AG04449 (cell line): ENCODE measurements around the gene BANP.
"Not testable (repeated sequence)": the region's sequence is repeated elsewhere in the genome, so short reads cannot be mapped to it uniquely, and the experiment has no call there.

ENCODE experiments used
- CTCF ChIA-PET: fragments of 350-600 bp; formaldehyde crosslinking; extraction: SDS; loops from one replicate; lab custom pipeline; 2021; ENCODE audit warnings: antibody characterized with exemption; lab: Yijun Ruan, JAX
- POLR2A ChIA-PET: fragments of 400-600, 350-600 bp; formaldehyde crosslinking; extraction: SDS; loops from one replicate; lab custom pipeline; 2020; ENCODE audit warnings: antibody characterized with exemption, inconsistent platforms; lab: Yijun Ruan, JAX
- DNase-seq: peaks from one replicate; pipeline ENCODE4 v3.0.0-alpha.2; 2010; ENCODE audit warnings: low read depth, low spot score
- H3K4me3 ChIP-seq: 2 replicates; pipeline ENCODE4 v1.5.1; 2011; ENCODE audit warnings: low read depth, mild to moderate bottlenecking, control low read depth, low read length
- TF ChIP-seq, protein P1 (sequence below): IDR thresholded peaks from one replicate; pipeline ENCODE4 v1.5.1; 2011; ENCODE audit warnings: mild to moderate bottlenecking, moderate library complexity, low read length, control low read depth, inconsistent platforms; ENCODE audit not compliant: insufficient read depth; ENCODE audit errors: missing control alignments

Gene BANP

DNA sequence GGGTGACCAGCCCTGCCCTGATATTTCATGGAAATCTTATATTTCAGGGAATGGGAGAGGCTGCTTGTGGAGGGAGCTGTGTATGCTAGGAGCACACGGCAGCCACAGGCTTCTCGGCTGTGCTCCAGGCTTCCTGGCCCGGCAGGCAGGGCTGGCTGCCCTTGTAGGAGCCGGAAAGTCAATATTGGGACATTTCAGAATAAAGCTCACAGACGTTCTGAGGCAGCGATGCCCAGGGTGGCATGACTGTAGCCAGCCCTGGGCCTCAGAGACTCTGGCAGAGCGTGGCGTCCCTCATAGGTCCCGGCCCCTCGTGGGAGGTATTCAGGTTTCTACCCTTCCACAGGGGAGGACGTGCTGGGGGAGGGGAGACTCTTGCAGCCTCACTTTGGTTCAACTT lies 65.7 kb downstream of the BANP start:
- H3K4me3 ChIP-seq, result no peak overlapping the region
- POLR2A ChIA-PET, result no interaction called here
- TF ChIP-seq, protein P1, sequence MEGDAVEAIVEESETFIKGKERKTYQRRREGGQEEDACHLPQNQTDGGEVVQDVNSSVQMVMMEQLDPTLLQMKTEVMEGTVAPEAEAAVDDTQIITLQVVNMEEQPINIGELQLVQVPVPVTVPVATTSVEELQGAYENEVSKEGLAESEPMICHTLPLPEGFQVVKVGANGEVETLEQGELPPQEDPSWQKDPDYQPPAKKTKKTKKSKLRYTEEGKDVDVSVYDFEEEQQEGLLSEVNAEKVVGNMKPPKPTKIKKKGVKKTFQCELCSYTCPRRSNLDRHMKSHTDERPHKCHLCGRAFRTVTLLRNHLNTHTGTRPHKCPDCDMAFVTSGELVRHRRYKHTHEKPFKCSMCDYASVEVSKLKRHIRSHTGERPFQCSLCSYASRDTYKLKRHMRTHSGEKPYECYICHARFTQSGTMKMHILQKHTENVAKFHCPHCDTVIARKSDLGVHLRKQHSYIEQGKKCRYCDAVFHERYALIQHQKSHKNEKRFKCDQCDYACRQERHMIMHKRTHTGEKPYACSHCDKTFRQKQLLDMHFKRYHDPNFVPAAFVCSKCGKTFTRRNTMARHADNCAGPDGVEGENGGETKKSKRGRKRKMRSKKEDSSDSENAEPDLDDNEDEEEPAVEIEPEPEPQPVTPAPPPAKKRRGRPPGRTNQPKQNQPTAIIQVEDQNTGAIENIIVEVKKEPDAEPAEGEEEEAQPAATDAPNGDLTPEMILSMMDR, result no peak
- DNase-seq, result no peak
- CTCF ChIA-PET, result interaction anchor here (1.5 kb wide), 1 partner anchor 421 kb away, joined by 3 read pairs; no protein-coding TSS in a partner anchor

DNA sequence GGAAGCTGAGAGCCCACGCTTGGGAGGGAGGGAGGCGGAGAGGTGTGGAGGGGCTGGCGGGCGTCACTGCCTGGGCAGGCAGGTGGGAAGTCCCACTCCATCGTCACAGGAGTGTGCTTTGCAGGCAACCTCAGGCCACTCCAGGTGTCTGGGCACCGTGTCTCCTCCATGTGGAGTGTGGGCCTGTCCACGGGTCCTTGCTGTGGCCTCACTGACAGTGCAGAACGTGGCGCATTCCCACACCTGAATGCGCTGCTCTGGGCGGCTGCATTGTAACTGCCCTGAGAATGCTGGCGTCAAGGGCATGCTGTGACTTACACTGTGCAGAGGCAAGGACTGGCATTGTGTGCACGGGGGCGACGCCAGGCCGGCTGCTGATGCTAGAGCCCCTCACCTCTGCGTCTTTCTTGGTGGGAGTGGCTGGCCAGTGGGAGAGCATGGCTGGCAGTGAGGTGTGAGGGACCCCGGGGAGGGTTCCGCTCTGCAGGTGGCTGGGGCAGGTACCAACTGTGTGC lies 66.4 kb downstream of the BANP start:
- no peak overlapping the region for H3K4me3 ChIP-seq
- ChIA-PET POLR2A (no interaction called here), CTCF (interaction anchor here (1.5 kb wide), 1 partner anchor 420 kb away, joined by 3 read pairs; no protein-coding TSS in a partner anchor)
- no peak for DNase-seq
- TF ChIP-seq, protein P1, result no peak

DNA sequence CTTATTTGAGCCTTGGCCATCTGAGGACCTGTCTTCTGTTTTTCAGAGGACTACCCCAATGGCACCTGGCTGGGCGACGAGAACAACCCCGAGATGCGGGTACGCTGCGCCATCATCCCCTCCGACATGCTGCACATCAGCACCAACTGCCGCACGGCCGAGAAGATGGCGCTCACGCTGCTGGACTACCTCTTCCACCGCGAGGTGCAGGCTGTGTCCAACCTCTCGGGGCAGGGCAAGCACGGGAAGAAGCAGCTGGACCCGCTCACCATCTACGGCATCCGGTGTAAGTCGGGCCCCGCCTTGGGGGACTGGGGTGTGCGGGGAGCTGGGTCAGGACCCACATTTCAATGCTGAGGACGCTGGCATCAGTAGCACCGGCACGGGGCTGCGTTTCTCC lies 67.1 kb downstream of the BANP start:
- POLR2A ChIA-PET, DNase-seq, CTCF ChIA-PET, H3K4me3 ChIP-seq: not testable (repeated sequence)

DNA sequence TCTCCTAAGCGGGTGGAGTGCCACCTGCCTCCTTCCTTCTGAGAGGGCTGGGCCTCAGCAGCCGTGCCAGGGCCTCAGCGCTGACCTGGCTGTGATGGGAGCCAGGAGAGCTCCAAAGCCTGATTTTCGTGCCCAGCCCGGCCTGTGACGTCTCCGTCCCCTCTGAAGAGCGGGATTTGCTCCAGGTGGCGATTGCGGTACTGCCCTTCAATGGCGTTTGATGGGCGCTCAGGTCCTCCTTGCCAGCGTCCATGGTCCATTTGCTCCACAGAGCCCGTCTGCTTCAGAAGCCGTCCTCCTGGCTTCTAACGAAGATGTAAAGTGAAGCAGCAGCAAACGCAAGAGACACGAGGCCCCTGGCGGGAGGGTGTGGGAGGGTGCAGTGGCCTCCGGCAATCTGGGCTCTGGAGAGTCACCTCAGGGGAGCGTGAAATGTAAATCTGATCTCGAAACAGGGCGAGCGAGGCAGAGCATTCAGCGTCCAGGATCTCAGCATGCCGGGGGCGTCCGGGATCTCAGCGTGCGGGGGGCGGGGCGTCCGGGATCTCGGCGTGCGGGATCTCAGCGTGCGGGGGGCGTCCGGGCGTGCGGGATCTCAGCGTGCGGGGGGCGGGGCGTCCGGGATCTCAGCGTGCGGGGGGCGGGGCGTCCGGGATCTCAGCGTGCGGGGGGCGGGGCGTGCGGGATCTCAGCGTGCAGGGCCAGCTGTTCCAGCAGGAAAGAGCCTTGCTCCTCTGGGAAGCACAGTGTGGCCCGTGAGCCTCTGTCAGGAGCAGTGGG lies 68.0 kb downstream of the BANP start:
- CTCF ChIA-PET, POLR2A ChIA-PET: not testable (repeated sequence)

DNA sequence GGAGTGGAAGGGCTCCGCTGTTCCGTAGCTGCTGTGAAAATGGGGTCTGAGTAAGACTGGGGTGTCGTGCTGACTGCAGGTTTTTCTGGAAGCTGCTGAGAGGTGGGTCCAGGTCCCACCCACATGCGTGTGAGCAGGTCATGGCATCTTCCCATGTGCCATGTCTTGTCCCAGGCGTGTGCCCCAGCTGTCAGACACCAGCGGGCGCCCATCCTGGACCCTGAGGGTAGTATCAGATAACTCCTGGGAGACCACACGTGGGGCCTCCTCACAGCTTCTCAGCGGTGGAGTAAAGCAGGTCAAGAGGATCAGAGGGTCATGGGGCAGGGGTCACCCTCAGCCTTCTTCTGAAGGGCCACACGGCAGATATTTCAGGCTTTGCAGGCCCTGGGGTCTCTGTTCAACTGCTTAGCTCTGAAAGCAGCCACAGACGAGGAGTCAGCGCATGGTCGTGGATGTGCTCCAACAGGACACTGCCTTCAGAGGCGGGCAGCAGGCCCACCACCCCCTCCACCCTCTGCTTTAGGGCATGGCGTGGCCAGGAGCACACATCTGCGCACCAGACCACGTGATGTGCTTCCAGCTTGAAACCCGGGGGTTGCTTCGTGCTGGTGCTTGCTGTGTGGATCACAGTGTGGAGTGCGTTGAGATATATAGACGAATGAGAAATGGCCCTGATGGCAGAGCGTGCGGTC lies 68.7 kb downstream of the BANP start:
- DNase-seq, result no peak
- ChIA-PET POLR2A (interaction anchor here (0.7 kb wide), 1 partner anchor 537 kb away, joined by 3 read pairs; no protein-coding TSS in a partner anchor), CTCF (interaction anchor here (0.6 kb wide), 1 partner anchor 11 kb away, joined by 3 read pairs; no protein-coding TSS in a partner anchor)
- H3K4me3 ChIP-seq, result no peak overlapping the region
- TF ChIP-seq, protein P1, result no peak

More for the DNA sequence above, 68.0 kb downstream of the BANP start:
- not testable (repeated sequence) for DNase-seq, H3K4me3 ChIP-seq

DNA sequence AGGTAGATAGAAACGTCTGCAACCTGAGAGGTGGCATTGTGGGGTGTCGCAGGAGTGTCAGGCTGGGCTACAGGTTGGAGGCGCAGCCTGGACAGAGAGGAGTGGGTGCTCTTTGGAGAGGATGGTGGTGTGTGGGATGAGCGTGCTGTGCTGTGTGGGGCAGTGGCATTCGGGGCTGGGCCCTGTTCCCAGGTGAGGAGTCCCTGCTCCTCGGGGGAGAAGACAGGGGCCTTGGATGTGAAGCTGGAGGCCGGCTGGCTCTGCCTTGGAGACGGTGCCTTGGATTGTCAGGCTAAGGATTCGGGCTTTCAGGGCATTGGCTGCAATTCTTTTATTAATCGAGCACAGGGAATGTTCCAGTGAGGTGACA lies 69.3 kb downstream of the BANP start:
- TF ChIP-seq, protein P1, result no peak
- no peak overlapping the region for H3K4me3 ChIP-seq
- ChIA-PET POLR2A (interaction anchor here (0.7 kb wide), 1 partner anchor 536 kb away, joined by 3 read pairs; no protein-coding TSS in a partner anchor), CTCF (no interaction called here)
- DNase-seq, result no peak

DNA sequence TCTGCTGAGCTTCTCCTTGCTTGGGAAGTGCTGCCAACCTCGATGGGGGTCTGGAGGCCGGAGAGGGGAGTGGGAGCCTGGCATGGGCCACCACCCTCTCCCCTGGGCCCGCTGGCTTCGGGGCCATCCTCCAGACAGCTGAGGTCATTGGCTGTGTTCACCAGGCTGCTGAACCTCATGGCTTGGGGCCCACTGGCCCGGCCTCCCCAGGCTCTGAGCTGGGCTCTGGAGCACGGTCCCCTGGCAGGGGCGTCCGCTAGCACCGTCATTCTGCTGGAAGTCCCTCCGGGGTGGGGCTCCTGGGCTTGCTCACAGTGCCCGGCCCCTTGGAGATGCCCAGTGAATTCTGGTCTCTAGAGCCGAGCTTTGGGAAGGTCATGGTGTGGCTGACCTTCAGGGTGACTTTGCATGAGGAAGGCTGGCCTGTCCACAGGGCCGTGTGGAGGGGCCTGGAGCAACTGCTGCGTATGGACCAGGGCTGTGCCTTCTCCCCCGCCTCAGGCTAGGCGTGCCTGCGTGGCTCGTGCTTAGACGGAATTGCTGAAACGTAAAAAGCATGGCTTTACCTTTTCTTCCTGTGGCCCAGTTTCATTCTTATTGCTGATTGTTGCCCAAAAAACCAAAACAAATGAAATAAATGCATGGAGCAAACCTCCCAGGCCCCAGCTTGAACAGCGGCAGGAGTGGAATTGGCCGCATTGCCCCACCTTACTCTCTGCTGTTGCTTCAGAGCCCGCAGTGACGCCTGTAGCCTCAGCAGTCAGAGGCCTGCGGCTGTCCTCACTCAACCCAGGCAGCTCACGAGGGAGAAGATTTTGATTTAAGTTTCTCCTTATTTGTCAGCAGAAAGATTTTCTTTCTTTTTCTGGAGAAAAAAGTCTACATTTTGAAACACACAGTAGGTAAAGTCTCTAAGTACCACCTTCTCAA lies 70.1 kb downstream of the BANP start:
- CTCF ChIA-PET, DNase-seq, H3K4me3 ChIP-seq, POLR2A ChIA-PET: not testable (repeated sequence)
